DMS153 treated with DMSO at 0.1 percent for 48 hours (cell line): ENCODE measurements around the gene RANBP17.
"Not testable (repeated sequence)": the region's sequence is repeated elsewhere in the genome, so short reads cannot be mapped to it uniquely, and the experiment has no call there.

Experiments used
- DNase-seq: peaks from one replicate; lab custom pipeline; 2025; ENCODE audit not compliant: unreplicated experiment; lab: John Stamatoyannopoulos, UW

Gene RANBP17

DNA sequence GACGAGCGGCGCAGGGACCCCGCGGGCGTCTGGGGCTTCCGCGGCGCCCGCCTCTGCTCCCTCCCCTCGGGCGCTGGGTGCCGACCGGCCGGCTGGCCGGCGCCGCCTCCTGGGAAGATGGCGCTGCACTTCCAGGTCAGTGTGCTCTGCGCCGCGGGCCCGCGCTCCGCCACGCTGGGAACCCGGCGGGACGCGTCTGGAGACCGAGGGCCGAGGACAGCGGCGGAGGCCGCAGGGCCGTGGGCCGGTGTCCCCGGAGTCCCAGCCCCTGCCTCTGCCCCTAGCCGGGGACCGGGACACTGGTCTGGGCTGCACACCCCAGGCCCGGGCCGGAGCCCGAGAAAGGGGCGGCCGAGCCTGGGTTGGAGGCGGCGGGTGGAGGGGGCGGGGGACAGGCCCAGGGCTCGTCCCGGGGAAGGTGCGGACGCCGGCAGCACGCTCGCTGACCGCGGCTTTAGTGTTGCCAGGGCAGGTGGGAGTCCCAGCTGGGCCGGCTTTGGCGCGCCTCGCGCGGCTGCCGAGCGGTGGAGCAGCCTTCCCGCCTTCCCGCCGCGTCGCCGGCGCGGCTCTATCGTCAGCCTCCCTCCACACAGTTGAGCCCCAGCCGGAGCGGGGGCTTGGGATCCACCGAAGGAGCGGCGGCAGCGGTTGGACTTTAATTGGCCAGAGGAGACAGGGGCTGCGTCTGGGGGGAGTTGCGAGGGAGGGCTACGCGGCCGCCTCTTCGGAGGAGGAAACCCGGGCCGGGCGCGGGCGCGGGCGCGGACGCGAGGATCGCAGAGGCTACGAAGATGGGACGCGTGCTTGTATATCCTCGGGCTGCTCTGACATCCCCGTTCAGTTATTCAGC lies at the start of gene RANBP17:
Gene RANBP17 (plus strand): TSS at position 102 of the 850 bp plus-strand sequence.
- no peak for DNase-seq

DNA sequence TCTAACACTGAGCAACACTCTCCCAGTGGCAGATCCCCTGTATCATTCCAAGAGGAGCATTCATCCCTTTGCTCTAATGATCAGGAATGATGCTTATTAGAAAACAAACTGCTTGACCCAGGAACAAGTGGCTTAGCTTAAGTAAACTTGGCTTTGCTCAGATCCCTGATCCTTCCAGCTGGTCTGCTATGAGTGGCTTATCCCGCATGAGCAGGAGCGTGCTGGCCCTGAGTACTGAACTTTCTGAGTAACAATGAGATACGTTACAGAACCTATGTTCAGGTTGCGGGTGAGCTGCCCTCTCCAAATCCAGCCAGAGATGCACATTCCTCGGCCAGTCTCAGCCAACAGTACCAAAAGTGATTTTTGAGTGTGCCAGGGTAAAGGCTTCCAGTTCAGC lies 48.6 kb upstream of the RANBP17 start:
- DNase-seq = no peak

DNA sequence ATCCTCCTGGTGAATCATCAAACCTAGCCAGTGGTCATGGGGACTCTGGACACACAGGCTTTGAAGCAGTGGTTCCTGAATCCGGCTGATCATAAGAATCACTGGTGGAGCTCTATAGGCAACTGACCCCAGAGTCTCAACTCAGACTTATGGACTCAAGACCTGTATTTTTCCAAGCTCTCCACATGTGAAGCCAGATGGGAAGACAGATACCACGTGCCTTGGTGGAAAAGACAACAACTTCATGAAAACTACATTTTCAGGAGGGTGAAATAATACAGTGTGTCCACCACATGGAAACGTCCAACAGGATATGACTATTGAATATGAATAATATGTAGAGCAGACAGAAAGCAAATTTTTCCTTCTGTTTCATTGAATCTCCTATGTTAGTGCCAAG lies 44.6 kb upstream of the RANBP17 start:
- DNase-seq = no peak

DNA sequence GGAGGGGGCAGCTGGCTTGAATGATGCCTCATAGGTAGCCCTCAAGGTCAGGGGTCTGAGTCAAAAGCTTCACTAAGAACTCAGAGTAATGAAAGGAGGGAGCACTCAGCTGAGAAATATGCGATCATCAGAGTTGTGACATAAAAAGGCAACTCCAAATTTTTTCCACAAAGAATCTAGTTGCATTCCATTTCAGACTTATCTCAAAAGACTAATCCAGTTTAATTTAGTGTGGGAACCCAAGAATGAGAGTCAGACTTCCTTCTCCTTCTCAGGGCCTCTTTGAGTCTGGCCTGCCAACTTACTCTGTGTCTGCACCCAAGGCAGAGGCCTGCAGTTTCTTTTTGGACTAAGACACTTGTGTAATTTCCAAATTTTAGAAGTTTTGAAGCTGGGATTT lies 43.6 kb upstream of the RANBP17 start:
- no peak for DNase-seq

DNA sequence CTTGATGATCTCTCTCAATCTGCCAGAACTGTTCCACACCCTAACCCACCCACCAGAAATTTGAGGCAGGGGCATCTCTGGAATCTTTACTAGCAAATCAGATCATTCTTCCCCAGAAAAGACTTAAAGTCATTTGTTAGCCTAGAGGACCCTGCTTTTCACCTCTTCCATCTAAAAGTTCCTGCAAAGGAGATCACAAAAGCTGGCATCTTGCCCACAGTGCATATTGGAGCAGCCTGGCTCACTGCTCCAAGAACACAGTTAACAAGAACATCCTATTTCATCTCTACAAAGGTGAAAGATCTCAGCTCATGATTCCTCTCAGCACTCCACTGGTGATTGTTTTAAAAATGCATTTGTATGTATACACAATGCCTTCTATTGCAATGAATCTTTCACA lies 42.0 kb upstream of the RANBP17 start:
- DNase-seq = no peak

DNA sequence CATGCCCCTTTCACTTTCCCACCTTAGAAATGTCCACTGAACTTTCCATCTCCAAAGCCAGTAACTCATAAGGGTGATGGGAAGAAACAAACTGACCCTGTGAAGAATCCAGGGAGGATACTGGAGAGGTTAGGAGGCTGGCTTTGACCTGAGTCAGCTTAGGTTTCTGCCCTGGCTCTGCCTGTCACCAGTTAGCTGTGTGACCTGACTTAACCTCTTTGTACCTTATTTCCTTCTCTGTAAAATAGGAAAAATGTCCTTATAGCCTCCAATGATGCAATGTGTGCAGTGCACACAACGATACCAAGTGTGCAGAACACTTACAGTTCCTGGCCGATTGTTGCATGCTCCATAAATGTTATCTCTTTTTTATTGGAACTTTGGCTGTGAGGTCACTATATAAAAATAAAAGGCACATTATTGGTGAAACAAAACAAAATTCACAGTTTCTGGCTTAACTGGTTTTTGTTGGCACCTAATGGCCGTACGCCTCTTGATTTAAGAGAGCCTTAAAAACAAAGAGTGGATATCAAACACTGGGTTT lies 40.5 kb upstream of the RANBP17 start:
- no peak for DNase-seq

DNA sequence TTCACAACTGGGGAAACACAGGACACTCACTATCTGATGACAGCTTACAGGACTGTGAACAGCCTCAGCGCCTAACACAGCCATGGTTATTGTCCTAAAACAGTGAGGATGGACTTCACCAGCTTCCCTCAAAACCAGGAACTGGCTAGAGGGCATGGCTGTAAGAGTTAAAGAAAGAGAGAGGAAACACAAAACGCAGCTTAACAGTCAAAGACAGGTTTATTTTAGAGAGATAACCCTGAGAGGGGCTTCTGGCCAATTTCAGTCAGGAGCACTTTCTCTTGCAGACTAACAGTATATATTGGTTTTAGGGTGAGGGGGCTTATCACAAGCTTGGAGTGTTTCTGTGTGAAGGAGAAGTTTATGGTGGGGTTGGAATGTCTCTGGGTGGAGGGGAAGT lies 35.7 kb upstream of the RANBP17 start:
- DNase-seq = no peak

DNA sequence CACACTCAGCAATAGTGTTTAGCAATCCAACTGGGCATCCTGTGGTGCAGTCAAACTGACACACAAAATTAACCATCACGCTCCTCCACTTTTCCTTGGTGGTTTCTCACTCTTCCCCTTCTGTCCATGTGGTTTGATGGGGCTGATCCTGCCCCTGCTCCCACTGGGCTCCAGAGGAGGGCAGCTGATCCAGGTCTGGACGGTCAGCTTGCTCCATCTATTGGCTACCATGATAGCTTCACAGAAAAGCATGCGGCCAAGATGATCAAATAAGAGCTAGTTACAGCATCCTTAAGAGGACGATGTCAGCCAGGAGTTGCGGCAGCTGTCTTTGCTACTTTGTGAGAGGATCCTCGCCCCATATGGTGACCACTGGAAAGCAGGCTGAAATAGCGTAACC lies 29.6 kb upstream of the RANBP17 start:
- no peak for DNase-seq

DNA sequence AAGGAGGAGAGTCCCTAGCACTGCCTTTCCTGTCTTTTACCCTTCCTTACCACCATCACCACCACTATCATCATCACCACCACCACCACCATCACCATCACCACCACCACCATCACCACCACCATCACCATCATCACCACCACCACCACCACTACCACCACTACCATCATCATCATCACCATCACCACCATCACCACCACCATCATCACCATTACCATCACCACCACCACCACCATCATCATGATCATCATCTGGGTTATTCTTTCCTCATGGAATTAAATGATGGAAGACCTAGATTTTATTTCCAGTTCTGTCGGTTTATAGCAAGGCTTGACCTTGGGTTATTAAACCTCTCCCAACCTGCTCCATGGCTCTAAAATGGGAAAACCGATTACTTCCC lies 27.8 kb upstream of the RANBP17 start:
- not testable (repeated sequence) for DNase-seq

DNA sequence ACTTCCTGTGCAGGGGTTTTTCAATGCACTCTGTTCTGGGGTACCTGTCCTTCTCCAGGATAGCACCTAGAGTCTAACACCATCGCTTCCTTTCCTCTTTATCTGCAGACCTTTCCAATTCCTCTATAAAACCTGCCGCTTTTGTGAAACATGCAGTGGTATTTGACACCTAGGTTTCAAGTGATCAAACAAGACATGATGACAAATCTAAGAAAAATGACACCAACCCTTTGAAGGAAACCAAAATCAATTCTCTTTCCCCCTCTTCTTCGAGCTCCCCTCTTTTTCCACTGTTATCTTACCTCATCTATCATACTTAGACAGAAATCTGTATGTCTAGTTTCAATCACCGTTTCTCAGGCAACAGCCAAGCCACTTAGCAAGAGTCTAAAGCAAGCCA lies 25.6 kb upstream of the RANBP17 start:
- no peak for DNase-seq

DNA sequence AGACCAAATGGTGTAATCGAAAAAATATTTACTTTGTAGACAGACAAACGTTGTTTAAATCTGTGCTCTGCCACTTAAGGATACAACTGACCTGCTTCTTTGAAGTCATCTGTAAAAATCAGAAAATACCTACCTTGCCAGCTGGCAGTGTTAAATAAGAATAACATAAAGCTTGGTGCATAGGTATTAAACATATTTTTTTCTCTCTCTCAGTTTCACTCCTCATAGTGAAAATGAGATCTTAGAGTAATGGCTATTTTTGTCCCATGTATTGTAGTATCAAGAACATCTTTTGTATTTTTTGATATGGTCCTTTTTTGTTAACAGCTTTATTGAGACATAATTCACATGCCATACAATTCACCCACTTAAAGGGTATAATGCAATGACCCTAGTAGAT lies 17.9 kb upstream of the RANBP17 start:
- no peak for DNase-seq

DNA sequence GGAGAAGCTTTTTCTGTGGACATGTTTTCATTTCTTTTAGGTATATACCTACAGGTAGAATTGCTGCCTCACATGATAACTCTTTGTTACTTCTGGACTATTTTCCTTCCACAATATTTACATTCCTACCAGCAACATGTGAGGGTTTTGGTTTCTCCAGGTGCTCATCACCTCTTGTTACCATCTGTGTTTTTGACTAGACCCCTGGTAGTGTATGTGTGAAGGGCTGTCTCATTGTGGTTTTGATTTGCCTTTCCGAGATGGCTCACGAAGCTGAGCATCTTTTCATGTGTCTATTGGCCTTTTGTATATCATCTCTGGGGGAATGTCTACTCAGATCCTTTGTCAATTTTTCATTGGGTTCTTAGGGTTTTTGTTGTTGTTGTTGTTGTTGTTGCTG lies 17.2 kb upstream of the RANBP17 start:
- no peak for DNase-seq

DNA sequence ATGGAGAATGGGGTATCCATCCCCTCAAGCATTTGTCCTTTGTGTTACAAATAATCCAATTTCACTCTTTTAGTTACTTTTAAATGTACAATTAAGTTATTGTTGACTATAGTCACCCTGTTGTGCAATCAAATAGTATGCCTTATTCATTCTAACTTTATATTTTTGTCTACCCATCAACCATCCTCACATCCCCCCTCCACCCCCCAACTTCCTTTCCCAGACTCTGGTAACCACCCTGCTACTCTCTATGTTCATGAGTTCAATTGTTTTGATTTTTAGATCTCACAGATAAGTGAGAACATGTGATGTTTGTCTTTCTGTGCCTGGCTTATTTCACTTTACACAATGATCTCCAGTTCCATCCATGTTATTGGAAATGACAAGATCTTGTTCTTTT lies 15.4 kb upstream of the RANBP17 start:
- no peak for DNase-seq

DNA sequence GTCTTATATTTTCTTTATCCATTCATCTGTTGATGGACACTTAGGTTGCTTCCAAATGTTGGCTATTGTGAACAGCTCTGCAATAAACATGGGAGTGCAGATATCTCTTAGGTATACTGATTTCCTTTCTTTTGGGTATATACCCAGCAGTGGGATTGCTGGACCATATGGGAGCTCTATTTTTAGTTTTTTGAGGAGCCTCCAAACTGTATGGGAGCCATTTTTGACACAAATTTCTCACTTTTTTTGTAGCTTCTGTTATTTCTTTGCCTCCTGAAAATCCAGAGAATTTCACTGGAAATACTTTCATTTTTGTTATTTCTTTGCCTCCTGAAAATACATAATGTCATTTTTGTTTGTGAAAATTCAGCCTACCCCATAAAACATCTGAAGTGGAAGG lies 15.0 kb upstream of the RANBP17 start:
- no peak for DNase-seq

DNA sequence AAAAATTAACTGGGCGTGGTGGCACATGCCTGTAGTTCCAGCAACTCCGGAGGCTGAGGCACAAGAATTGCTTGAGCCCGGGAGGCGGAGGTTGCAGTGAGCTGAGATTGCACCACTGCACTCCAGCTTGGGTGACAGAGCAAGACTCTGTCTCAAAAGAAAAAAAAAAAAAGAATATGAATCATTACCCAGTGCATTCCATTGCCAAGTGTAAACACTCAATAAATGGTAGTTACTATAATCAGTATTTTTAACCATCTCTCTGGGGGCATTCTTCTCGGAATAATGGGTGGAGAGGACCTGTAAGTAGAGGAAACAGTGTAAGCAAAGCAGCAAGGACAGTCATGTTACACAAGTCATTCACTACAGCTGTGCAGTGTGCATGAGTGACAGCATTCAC lies 13.8 kb upstream of the RANBP17 start:
- DNase-seq = no peak

DNA sequence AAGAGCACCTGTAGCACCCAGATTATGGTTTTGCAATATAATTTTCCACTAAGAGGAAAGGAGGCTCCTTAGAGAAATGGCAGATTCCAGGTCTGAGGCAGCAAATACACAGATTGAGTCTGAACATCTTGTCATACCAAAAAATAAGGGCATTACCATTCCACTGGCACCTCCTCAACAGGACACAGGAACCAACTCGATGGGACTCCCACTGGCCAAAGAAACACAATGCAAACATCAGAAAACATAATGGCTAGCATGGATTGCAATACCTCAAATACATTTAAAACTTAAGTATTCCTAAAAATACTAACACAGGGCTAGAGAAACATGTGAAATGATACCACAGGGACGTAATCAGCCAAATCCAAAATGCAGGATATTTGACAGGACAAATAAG lies 12.4 kb upstream of the RANBP17 start:
- no peak for DNase-seq

DNA sequence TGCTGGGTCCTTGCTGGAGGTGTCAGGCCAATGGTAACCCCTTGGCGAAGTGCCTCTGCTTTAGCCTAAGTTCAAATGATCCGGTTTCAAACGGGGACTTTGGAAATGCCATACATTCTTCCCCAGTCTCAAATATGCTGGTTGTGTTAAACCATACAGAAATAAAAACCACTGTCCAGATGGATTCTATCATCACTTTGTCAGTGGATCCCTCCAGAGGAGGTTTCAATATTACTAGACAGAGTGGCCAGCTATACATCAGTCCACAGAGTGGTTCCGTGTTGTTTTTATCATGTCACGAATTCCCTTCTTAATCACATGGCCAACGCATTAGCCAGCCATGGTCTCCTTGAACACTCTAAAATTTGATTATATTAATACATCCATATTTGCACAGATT lies 7.3 kb upstream of the RANBP17 start:
- DNase-seq = no peak

DNA sequence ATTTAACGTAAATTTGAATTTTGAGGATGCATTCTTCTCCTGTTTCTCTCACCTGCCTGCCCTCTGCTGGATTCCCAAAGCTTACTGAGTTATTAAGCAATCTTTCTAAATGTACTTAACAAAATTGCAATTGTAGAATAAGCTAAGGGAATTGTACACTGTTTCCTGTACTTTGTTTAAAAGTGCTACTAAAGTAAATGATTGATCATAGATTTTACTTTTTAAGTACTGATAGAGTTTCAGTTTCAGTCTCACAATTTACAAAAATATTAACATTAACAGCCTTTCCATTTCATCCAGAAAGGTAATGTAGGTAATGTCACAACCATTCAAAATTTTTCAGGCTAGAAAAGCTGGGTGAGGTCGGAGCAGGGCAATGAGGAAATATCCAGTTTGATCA lies 4.8 kb upstream of the RANBP17 start:
- no peak for DNase-seq

DNA sequence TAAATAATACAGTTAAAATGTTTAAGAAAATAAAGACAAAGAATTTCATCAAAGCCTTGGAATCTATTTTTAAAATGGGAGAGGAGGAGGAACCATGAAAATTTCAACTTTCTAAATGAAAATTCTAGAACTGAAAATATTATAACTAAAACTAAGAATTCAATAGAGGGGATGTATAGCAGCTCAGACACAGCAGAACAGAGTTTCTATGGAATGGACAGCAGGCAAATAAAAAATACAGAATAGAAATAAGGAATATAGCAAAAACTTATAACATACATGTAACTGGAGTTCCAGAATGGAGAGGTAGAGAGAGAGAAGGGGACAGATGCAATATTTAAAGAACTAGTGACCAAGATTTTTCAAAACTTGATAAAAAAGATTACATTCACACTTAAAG lies 1.4 kb upstream of the RANBP17 start:
- DNase-seq = no peak

DNA sequence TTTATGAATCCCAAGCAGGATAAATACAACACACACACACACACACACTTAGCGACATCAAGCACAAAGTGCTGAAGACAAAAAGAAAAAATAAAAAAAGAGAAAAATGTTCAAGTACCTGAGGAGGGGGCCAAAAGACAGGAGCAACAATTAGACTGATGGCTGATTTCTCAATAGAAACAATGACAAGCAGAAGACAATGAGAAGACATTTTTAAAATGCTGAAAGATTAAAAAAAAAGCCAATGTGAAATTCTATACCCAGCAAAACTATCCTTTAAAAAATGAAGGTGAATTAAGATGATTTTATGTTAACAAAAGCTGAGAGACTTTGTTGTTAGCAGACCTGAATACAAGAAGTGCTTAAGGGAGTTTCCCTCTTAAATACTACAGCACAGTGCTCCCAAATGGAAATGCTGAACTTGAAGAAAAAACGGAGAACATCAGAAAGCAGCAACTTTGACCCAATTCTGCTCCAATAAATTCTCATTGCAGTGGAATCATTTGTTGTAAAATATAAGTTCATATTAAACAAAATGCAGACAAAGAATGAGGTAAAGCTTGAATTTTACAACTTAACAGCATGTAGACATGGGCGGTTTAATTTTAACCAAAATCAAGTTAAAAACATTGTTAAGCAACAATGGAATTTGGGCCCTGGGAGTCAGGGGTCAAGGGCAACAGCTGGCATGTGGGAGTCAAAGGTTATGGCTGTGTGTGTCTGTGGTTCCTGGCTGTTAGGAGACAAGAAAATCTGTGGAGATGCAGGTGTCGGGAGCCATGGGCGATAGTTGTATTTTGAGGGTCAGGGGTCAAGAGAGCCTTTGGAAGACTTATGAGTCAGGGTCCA lies 776 bp upstream of the RANBP17 start:
- DNase-seq = no peak

DNA sequence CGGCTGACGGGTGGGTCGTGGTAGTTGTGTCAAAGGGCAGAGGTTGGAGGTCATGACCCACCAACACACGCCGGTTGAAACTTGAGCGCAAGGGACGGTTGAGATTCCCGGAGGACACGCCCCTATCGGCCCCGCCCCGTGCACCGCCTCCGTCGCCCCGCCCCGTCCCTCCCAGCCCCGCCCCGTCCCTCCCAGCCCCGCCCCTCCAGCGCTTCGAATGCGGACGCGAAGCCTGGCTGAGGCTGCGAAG lies 226 bp upstream of the RANBP17 start:
- no peak for DNase-seq

DNA sequence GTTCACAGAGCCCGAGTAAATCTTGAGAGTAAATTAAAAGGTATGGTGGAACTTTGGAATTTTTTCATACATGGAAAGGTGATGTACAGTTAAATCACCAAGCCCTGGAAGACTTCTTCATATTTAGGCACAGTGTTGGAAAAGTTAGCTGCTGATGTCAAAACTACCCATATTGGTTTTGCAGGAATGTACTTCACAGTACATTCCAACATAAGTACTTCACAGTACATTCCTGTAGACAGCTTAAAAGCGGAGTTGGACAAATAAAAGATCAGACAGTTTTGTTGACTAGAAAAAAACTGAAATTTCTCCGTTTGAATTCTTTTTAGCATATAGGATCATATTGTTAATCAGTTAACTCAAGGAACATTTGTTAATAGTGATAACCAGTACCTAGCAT lies 1.8 kb downstream of the RANBP17 start:
- no peak for DNase-seq
